Neural cell (in vitro differentiated cells): ENCODE measurements around the gene ZNF490.

Experiments used
- EP300 ChIP-seq: fragments of 450-650 bp; conservative IDR thresholded peaks from 2 replicates; pipeline ENCODE4 v1.6.1; 2014; ENCODE audit warnings: antibody characterized with exemption, mild to moderate bottlenecking, moderate library complexity; ENCODE audit not compliant: poor library complexity, severe bottlenecking
- EZH2 ChIP-seq: fragments of 200-600, 300-800 bp; shearing (Covaris generic), sonication (generic); IDR thresholded peaks from 2 replicates; pipeline ENCODE4 v1.6.1; 2014; ENCODE audit warnings: antibody characterized with exemption, low read length, borderline replicate concordance, mild to moderate bottlenecking; ENCODE audit not compliant: insufficient read depth, poor library complexity, severe bottlenecking
- MXI1 ChIP-seq: fragments of 450-650 bp; conservative IDR thresholded peaks from 2 replicates; pipeline ENCODE4 v1.6.1; 2014; ENCODE audit warnings: antibody characterized with exemption, mild to moderate bottlenecking; ENCODE audit not compliant: poor library complexity, severe bottlenecking
- POLR2AphosphoS5 ChIP-seq: IDR thresholded peaks from 2 replicates; pipeline ENCODE4 v1.6.1; 2012
- RAD21 ChIP-seq: fragments of 450-650 bp; conservative IDR thresholded peaks from 2 replicates; pipeline ENCODE4 v1.6.1; 2014; ENCODE audit warnings: antibody characterized with exemption, mild to moderate bottlenecking, moderate library complexity
- SMC3 ChIP-seq: fragments of 450-650 bp; conservative IDR thresholded peaks from 2 replicates; pipeline ENCODE4 v1.6.1; 2014; ENCODE audit warnings: antibody characterized with exemption, mild to moderate bottlenecking, moderate library complexity; ENCODE audit not compliant: poor library complexity
- TAF1 ChIP-seq: IDR thresholded peaks from 2 replicates; pipeline ENCODE4 v1.6.1; 2012; ENCODE audit warnings: low read depth
- TF ChIP-seq, protein P1 (sequence below): fragments of 450-650 bp; IDR thresholded peaks from 2 replicates; pipeline ENCODE4 v1.5.1; 2014; ENCODE audit warnings: antibody characterized with exemption, mild to moderate bottlenecking, moderate library complexity; ENCODE audit not compliant: poor library complexity, severe bottlenecking
- TF ChIP-seq, protein P2 (sequence below): IDR thresholded peaks from 2 replicates; pipeline ENCODE4 v1.6.1; 2012; ENCODE audit warnings: borderline replicate concordance

DNA sequence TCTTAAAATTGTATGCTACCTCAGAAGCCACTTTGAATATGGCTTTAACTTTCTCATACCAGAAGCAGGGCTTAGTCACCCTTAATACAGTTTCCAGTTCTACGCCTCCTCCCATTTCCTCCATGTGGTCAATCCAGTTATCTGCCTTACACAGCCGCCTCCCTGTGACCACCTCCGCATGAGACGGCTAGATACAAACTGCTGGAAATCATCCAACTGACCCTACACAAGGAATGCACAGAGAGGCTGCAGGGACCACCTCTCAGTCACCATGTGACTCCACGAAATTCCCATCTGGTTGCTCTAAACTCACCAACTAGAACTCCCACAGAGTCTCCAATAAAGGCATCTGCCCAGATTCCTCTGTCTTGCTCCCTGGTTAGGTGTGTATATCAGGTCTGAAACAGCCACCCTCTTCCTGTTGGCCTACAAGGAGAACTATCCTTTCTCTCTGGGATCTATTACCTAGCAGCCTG lies 66.2 kb downstream of the ZNF490 start:
- TF ChIP-seq, protein P1, sequence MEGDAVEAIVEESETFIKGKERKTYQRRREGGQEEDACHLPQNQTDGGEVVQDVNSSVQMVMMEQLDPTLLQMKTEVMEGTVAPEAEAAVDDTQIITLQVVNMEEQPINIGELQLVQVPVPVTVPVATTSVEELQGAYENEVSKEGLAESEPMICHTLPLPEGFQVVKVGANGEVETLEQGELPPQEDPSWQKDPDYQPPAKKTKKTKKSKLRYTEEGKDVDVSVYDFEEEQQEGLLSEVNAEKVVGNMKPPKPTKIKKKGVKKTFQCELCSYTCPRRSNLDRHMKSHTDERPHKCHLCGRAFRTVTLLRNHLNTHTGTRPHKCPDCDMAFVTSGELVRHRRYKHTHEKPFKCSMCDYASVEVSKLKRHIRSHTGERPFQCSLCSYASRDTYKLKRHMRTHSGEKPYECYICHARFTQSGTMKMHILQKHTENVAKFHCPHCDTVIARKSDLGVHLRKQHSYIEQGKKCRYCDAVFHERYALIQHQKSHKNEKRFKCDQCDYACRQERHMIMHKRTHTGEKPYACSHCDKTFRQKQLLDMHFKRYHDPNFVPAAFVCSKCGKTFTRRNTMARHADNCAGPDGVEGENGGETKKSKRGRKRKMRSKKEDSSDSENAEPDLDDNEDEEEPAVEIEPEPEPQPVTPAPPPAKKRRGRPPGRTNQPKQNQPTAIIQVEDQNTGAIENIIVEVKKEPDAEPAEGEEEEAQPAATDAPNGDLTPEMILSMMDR, result no peak
- TF ChIP-seq, protein P2, sequence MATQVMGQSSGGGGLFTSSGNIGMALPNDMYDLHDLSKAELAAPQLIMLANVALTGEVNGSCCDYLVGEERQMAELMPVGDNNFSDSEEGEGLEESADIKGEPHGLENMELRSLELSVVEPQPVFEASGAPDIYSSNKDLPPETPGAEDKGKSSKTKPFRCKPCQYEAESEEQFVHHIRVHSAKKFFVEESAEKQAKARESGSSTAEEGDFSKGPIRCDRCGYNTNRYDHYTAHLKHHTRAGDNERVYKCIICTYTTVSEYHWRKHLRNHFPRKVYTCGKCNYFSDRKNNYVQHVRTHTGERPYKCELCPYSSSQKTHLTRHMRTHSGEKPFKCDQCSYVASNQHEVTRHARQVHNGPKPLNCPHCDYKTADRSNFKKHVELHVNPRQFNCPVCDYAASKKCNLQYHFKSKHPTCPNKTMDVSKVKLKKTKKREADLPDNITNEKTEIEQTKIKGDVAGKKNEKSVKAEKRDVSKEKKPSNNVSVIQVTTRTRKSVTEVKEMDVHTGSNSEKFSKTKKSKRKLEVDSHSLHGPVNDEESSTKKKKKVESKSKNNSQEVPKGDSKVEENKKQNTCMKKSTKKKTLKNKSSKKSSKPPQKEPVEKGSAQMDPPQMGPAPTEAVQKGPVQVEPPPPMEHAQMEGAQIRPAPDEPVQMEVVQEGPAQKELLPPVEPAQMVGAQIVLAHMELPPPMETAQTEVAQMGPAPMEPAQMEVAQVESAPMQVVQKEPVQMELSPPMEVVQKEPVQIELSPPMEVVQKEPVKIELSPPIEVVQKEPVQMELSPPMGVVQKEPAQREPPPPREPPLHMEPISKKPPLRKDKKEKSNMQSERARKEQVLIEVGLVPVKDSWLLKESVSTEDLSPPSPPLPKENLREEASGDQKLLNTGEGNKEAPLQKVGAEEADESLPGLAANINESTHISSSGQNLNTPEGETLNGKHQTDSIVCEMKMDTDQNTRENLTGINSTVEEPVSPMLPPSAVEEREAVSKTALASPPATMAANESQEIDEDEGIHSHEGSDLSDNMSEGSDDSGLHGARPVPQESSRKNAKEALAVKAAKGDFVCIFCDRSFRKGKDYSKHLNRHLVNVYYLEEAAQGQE, result no peak
- TF ChIP-seq EZH2 (no peak), POLR2AphosphoS5 (no peak), SMC3 (no peak), EP300 (no peak), TAF1 (no peak), RAD21 (no peak), MXI1 (no peak)
